Measurements from ENCODE around the gene PSAPL1. TPM values are rescaled to one million over a fixed set of nuclear protein-coding genes. Genes with fewer than 3 reads are reported as not detected.

Gene PSAPL1
- total and polyA plus RNA-seq, 2 of the 8 experiments (the other 6 are each of a cell fraction or from before 2014, with no cell fraction given) = 0.03 TPM; not detected in 1

GRCh38 chr4:7389101-7389701 is 45.5 kb downstream of the PSAPL1 start (continued):
- no peak for TF ChIP-seq CTBP2 (IDR thresholded peaks at IDR 0.05; ENCODE audit: borderline replicate concordance, insufficient read depth, insufficient read length, low read length)

Measured in H1 (cell line).